ENCODE measurements around the gene EI24. TPM values are rescaled to one million over a fixed set of nuclear protein-coding genes. Genes with fewer than 3 reads are reported as not detected.
A peak's percentile ranks its signal among the peaks of the same experiment; 100 is the strongest.

The EI24 gene
- total RNA-seq, 1 donor from 2014 or later = 70.7 TPM

- Histone ChIP-seq H3K9me3 (no peaks in the 10 kb centered on the region), H3K27ac (no peak overlapping the region), H3K36me3 (peaks cover 0 to 29% of the 10 kb centered on the region in 2 donors), H3K4me1 (peaks cover 11% of the 10 kb centered on the region), H3K27me3 (no peaks in the 10 kb centered on the region), H3K4me3 (no peak overlapping the region)
- intact Hi-C loops (cut with DNase I) = no loop called here
- DNase-seq (ENCODE audit: extremely low spot score in 2 of 2) = no peak
- TF ChIP-seq POLR2A (IDR thresholded peaks at IDR 0.05) = no peak
- TF ChIP-seq CTCF (IDR thresholded peaks at IDR 0.05) = no peak
- no peak for TF ChIP-seq POLR2AphosphoS5 (IDR thresholded peaks at IDR 0.05; ENCODE audit: insufficient read depth in 1 of 2, low read depth in 1 of 2)
These were observed 17.3 kb downstream of the EI24 start for GRCh38 chr11:125586623-125587022.

GRCh38 chr11:125587480-125587879 is 18.2 kb downstream of the EI24 start:
- H3K27me3 ChIP-seq = no peaks in the 10 kb centered on the region
- H3K27ac ChIP-seq = no peak overlapping the region
- no peak for TF ChIP-seq POLR2AphosphoS5 (IDR thresholded peaks at IDR 0.05; ENCODE audit: insufficient read depth in 1 of 2, low read depth in 1 of 2)
- TF ChIP-seq CTCF (IDR thresholded peaks at IDR 0.05) = no peak
- TF ChIP-seq POLR2A (IDR thresholded peaks at IDR 0.05) = no peak
- H3K4me1 ChIP-seq = peaks cover 12% of the 10 kb centered on the region
- intact Hi-C loops (cut with DNase I) = no loop called here
- DNase-seq (ENCODE audit: extremely low spot score in 2 of 2) = no peak
- H3K36me3 ChIP-seq = peaks cover 0 to 23% of the 10 kb centered on the region in 2 donors
- no peak overlapping the region for H3K4me3 ChIP-seq
- no peaks in the 10 kb centered on the region for H3K9me3 ChIP-seq

DNA sequence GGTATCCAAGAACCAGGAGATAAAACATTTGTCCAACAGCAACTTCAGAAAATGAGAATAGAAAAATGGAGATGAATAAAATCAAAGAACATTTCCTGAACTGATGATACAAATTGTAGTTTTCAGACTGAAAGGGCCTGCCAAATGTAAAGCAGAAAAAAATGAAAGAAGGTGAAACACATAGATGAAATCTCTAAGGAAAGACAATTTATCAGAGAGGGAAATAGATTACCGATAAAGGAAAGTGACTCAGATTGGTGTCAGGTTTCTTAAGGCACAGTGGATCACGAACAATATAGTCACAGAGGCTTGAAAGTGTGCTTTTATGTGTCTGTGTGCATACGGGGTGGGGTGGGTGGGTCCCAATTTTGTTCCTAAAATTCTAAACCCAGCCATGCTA is 19.2 kb downstream of the EI24 start:
- Histone ChIP-seq H3K36me3 (peaks cover 0 to 14% of the 10 kb centered on the region in 2 donors), H3K9me3 (no peaks in the 10 kb centered on the region), H3K4me1 (peaks cover 17% of the 10 kb centered on the region), H3K4me3 (no peak overlapping the region), H3K27ac (no peak overlapping the region), H3K27me3 (no peaks in the 10 kb centered on the region)
- TF ChIP-seq POLR2A (IDR thresholded peaks at IDR 0.05) (no peak), POLR2AphosphoS5 (IDR thresholded peaks at IDR 0.05; ENCODE audit: insufficient read depth in 1 of 2, low read depth in 1 of 2) (no peak), CTCF (IDR thresholded peaks at IDR 0.05) (no peak)
- DNase-seq (ENCODE audit: extremely low spot score in 2 of 2) = no peak
- intact Hi-C loops (cut with DNase I) = no loop called here

DNA sequence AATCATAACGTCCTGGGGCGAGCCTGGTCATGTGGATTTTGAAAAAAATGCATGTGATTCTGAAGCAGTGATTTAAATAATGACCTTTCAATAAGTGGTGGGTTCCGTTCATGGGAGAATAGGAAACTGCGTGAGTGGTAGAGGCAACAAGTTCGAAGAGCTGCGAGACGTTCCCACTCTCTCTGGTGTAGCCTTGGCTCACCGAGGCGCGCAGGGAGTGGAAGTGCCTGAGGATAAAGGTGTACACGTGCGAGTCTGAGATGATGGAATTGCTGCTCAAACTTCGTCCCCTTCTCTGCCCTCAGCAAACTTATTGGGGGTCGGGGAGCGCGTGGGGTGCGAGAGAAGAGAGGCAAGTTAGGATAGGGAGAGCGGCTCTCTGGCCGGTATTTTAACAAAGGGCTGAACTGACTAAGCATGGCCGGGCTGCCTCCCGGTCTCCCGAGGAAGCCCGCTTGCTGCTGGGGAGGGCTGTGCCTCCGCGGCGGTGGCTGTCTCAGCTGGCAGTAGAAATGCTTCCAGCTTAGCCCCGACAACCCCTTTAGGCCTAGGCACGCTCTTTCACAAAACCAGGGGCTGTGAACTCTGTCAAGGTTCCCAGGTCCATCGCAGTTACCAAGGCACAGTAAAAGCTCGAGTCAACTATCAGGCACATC is 22.5 kb downstream of the EI24 start:
- Histone ChIP-seq H3K27me3 (no peaks in the 10 kb centered on the region), H3K4me3 (peak overlapping the region; percentile 78 to 96), H3K36me3 (peaks cover 0 to 2% of the 10 kb centered on the region in 2 donors), H3K4me1 (peaks cover 45% of the 10 kb centered on the region), H3K9me3 (no peaks in the 10 kb centered on the region), H3K27ac (peak overlapping the region; percentile 89)
- TF ChIP-seq POLR2A (IDR thresholded peaks at IDR 0.05) = no peak
- TF ChIP-seq CTCF (IDR thresholded peaks at IDR 0.05) = no peak
- TF ChIP-seq POLR2AphosphoS5 (IDR thresholded peaks at IDR 0.05; ENCODE audit: insufficient read depth in 1 of 2, low read depth in 1 of 2) = no peak
- intact Hi-C loops (cut with DNase I) = no loop called here
- DNase-seq (ENCODE audit: extremely low spot score in 2 of 2) = peak in 1 of 2 donors; percentile 88
